Prostate gland (tissue), 2 donors: ENCODE results near the gene GBX2. TPM values are rescaled to one million over a fixed set of nuclear protein-coding genes. Genes with fewer than 3 reads are reported as not detected.

ENCODE experiments used
- DNase-seq: peaks from one replicate; pipeline ENCODE4 v3.0.0-alpha.2; 2019; ENCODE audit warnings: low spot score
- H3K27ac ChIP-seq, 2 donors: fragments of 200-600 bp; sonication (generic); 2 replicates each; pipeline ENCODE4 v1.5.1; 2017 to 2019
- H3K27me3 ChIP-seq: fragments of 200-600 bp; sonication (generic); replicated peaks from 2 replicates; pipeline ENCODE4 v1.5.1; 2019; ENCODE audit not compliant: insufficient read depth
- H3K36me3 ChIP-seq, 2 donors: fragments of 200-600 bp; sonication (generic); 1 replicate in 1 of 2; 2 replicates in 1 of 2; pipeline versions ENCODE4 v1.5.1 to v1.8.1; 2017 to 2019
- H3K4me1 ChIP-seq: fragments of 200-600 bp; sonication (generic); replicated peaks from 2 replicates; pipeline ENCODE4 v1.5.1; 2019
- H3K4me3 ChIP-seq, 2 donors: fragments of 200-600 bp; sonication (generic); 2 replicates each; pipeline ENCODE4 v1.5.1; 2017 to 2019
- H3K9me3 ChIP-seq: fragments of 200-600 bp; sonication (generic); 2 replicates; pipeline ENCODE4 v1.5.1; 2017
- POLR2A ChIP-seq: fragments of 450-650 bp; IDR thresholded peaks from one replicate; pipeline ENCODE4 v1.6.1; 2016; ENCODE audit warnings: antibody characterized with exemption, mild to moderate bottlenecking
- POLR2AphosphoS5 ChIP-seq: sonication (generic); formaldehyde crosslinking; IDR thresholded peaks from one replicate; pipeline ENCODE4 v1.6.1; 2017; ENCODE audit warnings: antibody characterized with exemption
- WGBS: methylation state at CpG from one replicate; pipeline ENCODE4 v1.1.5; 2018; 5-methylcytosine and 5-hydroxymethylcytosine counted together
- intact Hi-C: fragments of 100-400 bp; cut with DNase I; formaldehyde crosslinking; loops from one replicate; pipeline ENCODE4 v1.14.2; 2022
- total RNA-seq, 2 donors: library from RNA; depleted of rRNA; stranded (reverse); fragments of >200 nt; gene quantifications; one replicate each; pipeline ENCODE4 v1.1.0, GENCODE V29; 2016
- TF ChIP-seq, protein P1 (sequence below), 4 experiments: fragments of 200-600 bp in 2 of 4; fragments of 450-650 bp in 2 of 4; sonication (generic) in 2 of 4; IDR thresholded peaks; 1 replicate in 3 of 4; 2 replicates in 1 of 4; pipeline ENCODE4 v1.5.1; 2016 to 2019; ENCODE audit warnings: antibody characterized with exemption in 4 of 4, mild to moderate bottlenecking in 2 of 4, moderate library complexity in 2 of 4

Gene GBX2
- total RNA-seq, 2 donors from 2014 or later, result 0.23 TPM; not detected in 1

DNA sequence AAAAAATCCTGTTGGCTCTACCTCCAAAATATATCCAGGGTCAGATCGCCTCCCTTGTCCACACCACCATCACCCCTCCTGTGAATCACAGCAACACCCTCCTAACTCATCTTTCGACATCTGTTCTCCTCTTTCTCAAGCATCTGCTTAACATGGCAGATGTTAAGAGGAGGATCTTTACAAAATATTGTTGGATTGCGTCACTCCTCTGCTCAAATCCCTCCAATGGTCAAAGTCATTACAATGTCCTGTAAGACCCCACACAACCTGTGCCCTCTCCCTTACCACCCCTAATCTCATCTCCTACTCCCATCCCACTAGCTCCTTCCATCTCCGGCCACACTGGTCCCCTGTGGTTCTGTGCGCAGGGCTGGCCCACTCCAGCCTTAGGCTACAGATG is 36.8 kb upstream of the GBX2 start:
- no peaks in the 10 kb centered on the region for H3K4me1 ChIP-seq
- no peak for DNase-seq
- no peaks in the 10 kb centered on the region for H3K36me3 ChIP-seq
- intact Hi-C loops, result no loop called here
- H3K27ac ChIP-seq, result no peak overlapping the region
- 96% methylated on average over 5 of the region's 5 CpGs for WGBS
- H3K9me3 ChIP-seq, result no peaks in the 10 kb centered on the region
- no peak overlapping the region for H3K4me3 ChIP-seq
- no peak for TF ChIP-seq POLR2A
- no peak for TF ChIP-seq POLR2AphosphoS5
- TF ChIP-seq, protein P1, sequence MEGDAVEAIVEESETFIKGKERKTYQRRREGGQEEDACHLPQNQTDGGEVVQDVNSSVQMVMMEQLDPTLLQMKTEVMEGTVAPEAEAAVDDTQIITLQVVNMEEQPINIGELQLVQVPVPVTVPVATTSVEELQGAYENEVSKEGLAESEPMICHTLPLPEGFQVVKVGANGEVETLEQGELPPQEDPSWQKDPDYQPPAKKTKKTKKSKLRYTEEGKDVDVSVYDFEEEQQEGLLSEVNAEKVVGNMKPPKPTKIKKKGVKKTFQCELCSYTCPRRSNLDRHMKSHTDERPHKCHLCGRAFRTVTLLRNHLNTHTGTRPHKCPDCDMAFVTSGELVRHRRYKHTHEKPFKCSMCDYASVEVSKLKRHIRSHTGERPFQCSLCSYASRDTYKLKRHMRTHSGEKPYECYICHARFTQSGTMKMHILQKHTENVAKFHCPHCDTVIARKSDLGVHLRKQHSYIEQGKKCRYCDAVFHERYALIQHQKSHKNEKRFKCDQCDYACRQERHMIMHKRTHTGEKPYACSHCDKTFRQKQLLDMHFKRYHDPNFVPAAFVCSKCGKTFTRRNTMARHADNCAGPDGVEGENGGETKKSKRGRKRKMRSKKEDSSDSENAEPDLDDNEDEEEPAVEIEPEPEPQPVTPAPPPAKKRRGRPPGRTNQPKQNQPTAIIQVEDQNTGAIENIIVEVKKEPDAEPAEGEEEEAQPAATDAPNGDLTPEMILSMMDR (IDR thresholded peaks at IDR 0.05), result no peak
- no peaks in the 10 kb centered on the region for H3K27me3 ChIP-seq

DNA sequence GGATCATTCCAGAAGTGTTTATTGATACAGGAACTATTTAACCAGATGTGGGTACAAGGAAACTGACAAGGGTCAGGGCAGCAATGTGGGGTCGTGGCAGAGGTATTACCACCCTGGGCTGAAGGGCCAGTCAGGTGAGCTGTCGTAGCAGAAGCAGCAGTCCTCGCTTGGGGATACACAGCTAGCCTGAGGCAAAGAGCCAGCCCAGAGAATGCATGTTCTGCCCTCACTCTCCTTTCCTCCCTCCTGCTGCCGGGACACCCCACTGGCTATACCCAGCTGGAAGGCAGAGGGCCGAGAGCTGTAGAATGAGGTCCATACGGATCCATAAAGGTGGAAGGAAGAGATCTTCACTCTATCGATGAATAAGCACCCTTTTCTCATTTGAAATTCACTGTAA is 32.2 kb upstream of the GBX2 start:
- TF ChIP-seq, protein P1 (IDR thresholded peaks at IDR 0.05), result no peak
- TF ChIP-seq POLR2AphosphoS5 (no peak), POLR2A (no peak)
- WGBS, result 60% methylated on average over 7 of the region's 7 CpGs
- Histone ChIP-seq H3K27ac (no peak overlapping the region), H3K9me3 (no peaks in the 10 kb centered on the region), H3K4me3 (no peak overlapping the region), H3K36me3 (no peaks in the 10 kb centered on the region), H3K4me1 (no peaks in the 10 kb centered on the region), H3K27me3 (no peaks in the 10 kb centered on the region)
- intact Hi-C loops, result no loop called here
- DNase-seq, result no peak

DNA sequence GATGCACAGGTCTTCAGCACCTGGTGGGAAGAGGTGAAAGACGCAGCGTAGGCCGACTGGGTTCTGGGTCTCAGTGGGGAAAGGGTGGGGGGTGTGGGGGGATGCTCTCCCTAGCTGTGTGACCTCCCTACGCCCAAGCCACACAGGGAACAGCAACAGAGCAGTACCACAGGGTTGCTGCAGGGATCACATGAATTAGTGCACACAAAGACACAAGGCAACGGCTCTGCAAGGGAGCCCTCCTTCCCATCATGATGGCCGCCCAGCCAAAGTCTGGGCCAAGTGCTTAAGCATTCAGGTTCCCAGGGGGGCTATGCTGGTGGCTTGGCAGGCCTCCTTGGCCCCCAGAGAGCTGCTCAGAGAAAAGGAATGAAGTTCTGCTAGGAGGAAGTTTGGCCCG is 28.2 kb upstream of the GBX2 start:
- Histone ChIP-seq H3K27ac (no peak overlapping the region), H3K4me3 (no peak overlapping the region), H3K27me3 (no peaks in the 10 kb centered on the region), H3K36me3 (no peaks in the 10 kb centered on the region), H3K9me3 (no peaks in the 10 kb centered on the region), H3K4me1 (no peaks in the 10 kb centered on the region)
- 81% methylated on average over 7 of the region's 7 CpGs for WGBS
- DNase-seq, result no peak
- intact Hi-C loops, result no loop called here
- no peak for TF ChIP-seq POLR2AphosphoS5
- TF ChIP-seq, protein P1 (IDR thresholded peaks at IDR 0.05), result no peak
- TF ChIP-seq POLR2A, result no peak

DNA sequence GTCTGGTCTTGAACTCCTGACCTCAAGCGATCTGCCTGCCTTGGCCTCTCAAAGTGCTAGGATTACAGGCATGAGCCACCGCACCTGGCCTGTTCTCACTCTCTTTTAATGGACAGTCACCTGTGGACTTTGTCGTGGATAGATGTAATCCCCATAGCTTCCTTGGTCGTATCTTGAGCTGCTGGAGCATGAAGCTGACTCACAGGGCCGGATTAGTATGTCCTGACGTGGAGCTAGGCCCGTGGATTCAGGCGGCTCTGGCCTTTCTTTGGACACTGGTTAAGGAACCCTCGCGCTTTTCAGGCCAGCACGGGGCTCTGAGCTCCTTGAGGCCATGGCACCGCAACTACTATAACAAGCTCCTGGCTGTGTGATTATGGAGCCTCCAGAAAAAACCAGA is 27.5 kb upstream of the GBX2 start:
- intact Hi-C loops, result no loop called here
- WGBS, result 93% methylated on average over 12 of the region's 12 CpGs

GRCh38 chr2:236194786-236195185 is 26.6 kb upstream of the GBX2 start:
- TF ChIP-seq POLR2A (no peak), POLR2AphosphoS5 (no peak)
- TF ChIP-seq, protein P1 (IDR thresholded peaks at IDR 0.05), result no peak
- intact Hi-C loops, result no loop called here
- no peak overlapping the region for H3K4me3 ChIP-seq
- no peaks in the 10 kb centered on the region for H3K36me3 ChIP-seq
- no peaks in the 10 kb centered on the region for H3K4me1 ChIP-seq
- no peaks in the 10 kb centered on the region for H3K27me3 ChIP-seq
- DNase-seq, result no peak
- H3K27ac ChIP-seq, result no peak overlapping the region
- WGBS, result 91% methylated on average over 12 of the region's 12 CpGs
- H3K9me3 ChIP-seq, result no peaks in the 10 kb centered on the region

More for the DNA sequence above, 27.5 kb upstream of the GBX2 start:
- H3K9me3 ChIP-seq, result no peaks in the 10 kb centered on the region
- H3K27me3 ChIP-seq, result no peaks in the 10 kb centered on the region
- TF ChIP-seq POLR2A (no peak), POLR2AphosphoS5 (no peak)
- TF ChIP-seq, protein P1 (IDR thresholded peaks at IDR 0.05), result no peak
- H3K36me3 ChIP-seq, result no peaks in the 10 kb centered on the region
- no peak for DNase-seq
- no peaks in the 10 kb centered on the region for H3K4me1 ChIP-seq
- H3K27ac ChIP-seq, result no peak overlapping the region
- no peak overlapping the region for H3K4me3 ChIP-seq
